HepG2 (cell line): Measurements from ENCODE around the gene NEK9. TPM values are rescaled to one million over a fixed set of nuclear protein-coding genes. Genes with fewer than 3 reads are reported as not detected.
A peak's percentile ranks its signal among the peaks of the same experiment; 100 is the strongest.

ENCODE experiments used
- CBX2 ChIP-seq, 2 experiments: fragments of 200-600 bp in 1 of 2; sonication (generic); formaldehyde crosslinking in 1 of 2; IDR thresholded peaks; 2 replicates each; pipeline versions ENCODE4 v1.7.0 to v1.8.1; 2018 to 2022; ENCODE audit warnings: low read depth in 2 of 2, low read length in 1 of 2, mild to moderate bottlenecking in 1 of 2, missing genetic modification reagents in 1 of 2
- CENPT ChIP-seq: sonication (generic); formaldehyde crosslinking; IDR thresholded peaks from 2 replicates; pipeline ENCODE4 v1.8.0; 2022; ENCODE audit warnings: low read depth, mild to moderate bottlenecking, moderate library complexity, missing genetic modification reagents
- CREB1 ChIP-seq, 2 experiments: fragments of 450-650 bp in 1 of 2; IDR thresholded peaks; 2 replicates each; pipeline ENCODE4 v1.6.1; 2016 to 2017; ENCODE audit warnings: control low read depth in 1 of 2, mild to moderate bottlenecking in 1 of 2, missing compliant biosample characterization in 1 of 2, missing genetic modification characterization in 1 of 2
- CREB3 ChIP-seq: sonication (generic); formaldehyde crosslinking; IDR thresholded peaks from 2 replicates; pipeline ENCODE4 v1.5.0; 2020; ENCODE audit warnings: missing genetic modification reagents
- CTCF ChIP-seq: sonication (generic); formaldehyde crosslinking; IDR thresholded peaks from 2 replicates; pipeline ENCODE4 v1.5.0; 2020; ENCODE audit warnings: mild to moderate bottlenecking, missing genetic modification reagents, moderate library complexity
- HHEX ChIP-seq: IDR thresholded peaks from 2 replicates; pipeline ENCODE4 v1.6.1; 2016; ENCODE audit warnings: control low read depth
- MEIS2 ChIP-seq: sonication (generic); formaldehyde crosslinking; IDR thresholded peaks from 2 replicates; pipeline ENCODE4 v1.9.0; 2021; ENCODE audit warnings: mild to moderate bottlenecking, missing genetic modification reagents
- PAWR ChIP-seq: sonication (generic); formaldehyde crosslinking; IDR thresholded peaks from 2 replicates; pipeline ENCODE4 v1.4.0; 2020; ENCODE audit warnings: missing genetic modification reagents, mild to moderate bottlenecking, borderline replicate concordance
- PHB2 ChIP-seq: fragments of 450-650 bp; IDR thresholded peaks from 2 replicates; pipeline ENCODE4 v1.6.1; 2018; ENCODE audit not compliant: partially characterized antibody
- POLR2AphosphoS5 ChIP-seq: IDR thresholded peaks from 2 replicates; pipeline ENCODE4 v1.6.1; 2012; ENCODE audit warnings: low read depth, low read length
- RAD21 ChIP-seq: fragments of 450-650 bp; formaldehyde crosslinking; IDR thresholded peaks from 2 replicates; pipeline ENCODE4 v1.5.0; 2020; ENCODE audit warnings: mild to moderate bottlenecking
- SRSF1 ChIP-seq: fragments of 200-400 bp; formaldehyde crosslinking; optimal IDR thresholded peaks from 2 replicates; pipeline ENCODE3; 2017; ENCODE audit warnings: mild to moderate bottlenecking, low read depth, low read length, moderate library complexity
- STAG1 ChIP-seq: sonication (generic); formaldehyde crosslinking; IDR thresholded peaks from 2 replicates; pipeline ENCODE4 v1.4.0; 2020; ENCODE audit warnings: missing genetic modification reagents
- TBX2 ChIP-seq: sonication (generic); formaldehyde crosslinking; IDR thresholded peaks from 2 replicates; pipeline ENCODE4 v1.5.0; 2020; ENCODE audit warnings: missing genetic modification reagents, mild to moderate bottlenecking, borderline replicate concordance
- TSC22D2 ChIP-seq: sonication (generic); formaldehyde crosslinking; IDR thresholded peaks from 2 replicates; pipeline ENCODE4 v1.5.1; 2020; ENCODE audit warnings: missing genetic modification reagents, mild to moderate bottlenecking, borderline replicate concordance
- ZGPAT ChIP-seq: IDR thresholded peaks from 2 replicates; pipeline ENCODE4 v1.6.1; 2016; ENCODE audit warnings: mild to moderate bottlenecking
- ZNF329 ChIP-seq: sonication (generic); formaldehyde crosslinking; IDR thresholded peaks from 2 replicates; pipeline ENCODE4 v1.9.0; 2021; ENCODE audit warnings: low read depth, mild to moderate bottlenecking, missing genetic modification reagents
- ZNF709 ChIP-seq: sonication (generic); formaldehyde crosslinking; IDR thresholded peaks from 2 replicates; pipeline ENCODE4 v1.5.0; 2020; ENCODE audit warnings: mild to moderate bottlenecking, missing genetic modification reagents
- ZNF710 ChIP-seq: sonication (generic); formaldehyde crosslinking; IDR thresholded peaks from 2 replicates; pipeline ENCODE4 v1.5.0; 2020; ENCODE audit warnings: mild to moderate bottlenecking, missing genetic modification reagents, borderline replicate concordance
- ZNF780A ChIP-seq: sonication (generic); formaldehyde crosslinking; IDR thresholded peaks from 2 replicates; pipeline ENCODE4 v1.8.0; 2022; ENCODE audit warnings: mild to moderate bottlenecking, missing genetic modification reagents, moderate library complexity
- ZUFSP ChIP-seq: sonication (generic); formaldehyde crosslinking; IDR thresholded peaks from 2 replicates; pipeline ENCODE4 v1.9.0; 2021; ENCODE audit warnings: missing genetic modification reagents, mild to moderate bottlenecking, borderline replicate concordance
- ZZZ3 ChIP-seq: sonication (generic); formaldehyde crosslinking; IDR thresholded peaks from 2 replicates; pipeline ENCODE4 v1.4.0; 2020; ENCODE audit warnings: missing genetic modification reagents, mild to moderate bottlenecking, borderline replicate concordance
- polyA plus RNA-seq, 8 experiments: library from polyadenylated mRNA; depleted of rRNA in 3 of 8; stranded (reverse) in 7 of 8; unstranded in 1 of 8; fragments of >200 nt; fragmentation: Illumina TruSeq in 4 of 8; extraction: Trizol in 4 of 8; gene quantifications; 2 replicates each; pipeline versions ENCODE4 v1.2.1 to v1.2.3, GENCODE V29; 2011 to 2016; ENCODE audit warnings: low read depth in 4 of 8, missing spikeins in 1 of 8, mixed read lengths in 1 of 8; ENCODE audit not compliant: insufficient read depth in 1 of 8
- total RNA-seq, 5 experiments: library from RNA; depleted of rRNA; stranded (reverse); fragments of >200 nt; fragmentation: Illumina TruSeq; extraction: Trizol; gene quantifications; 2 replicates each; pipeline ENCODE4 v1.2.3, GENCODE V29; 2016; ENCODE audit warnings: low read depth in 1 of 5

The NEK9 gene
- total and polyA plus RNA-seq, 2 of the 13 experiments (the other 11 are each of a cell fraction or from before 2014, with no cell fraction given) = 16.5 to 27.3 TPM

GRCh38 chr14:75132382-75133086, 5.7 kb upstream of the NEK9 start (continued):
- TF ChIP-seq ZGPAT (CRISPR knock-in tag) (no peak), ZUFSP (CRISPR knock-in tag) (no peak), CENPT (no peak), ZNF710 (CRISPR knock-in tag) (no peak), CREB3 (no peak), ZNF329 (CRISPR knock-in tag) (no peak), PAWR (CRISPR knock-in tag) (no peak), TBX2 (CRISPR knock-in tag) (no peak), CBX2 (IDR thresholded peaks at IDR 0.05; ENCODE audit: low read depth, low read length) (no peak), CBX2 (CRISPR knock-in tag; IDR thresholded peaks at IDR 0.05; ENCODE audit: low read depth) (no peak), CREB1 (IDR thresholded peaks at IDR 0.05) (no peak), CREB1 (CRISPR knock-in tag; IDR thresholded peaks at IDR 0.05) (0 out of 2 replicates have a peak, but pooled peaks have one; percentile 17), HHEX (no peak), ZNF780A (CRISPR knock-in tag) (no peak), SRSF1 (no peak), CTCF (peak; percentile 83), ZZZ3 (CRISPR knock-in tag) (no peak), TSC22D2 (no peak), ZNF709 (no peak), PHB2 (no peak), RAD21 (peak; percentile 62; the same call in 1 of the 2 replicates), MEIS2 (no peak), STAG1 (CRISPR knock-in tag) (peak; percentile 94), POLR2AphosphoS5 (0 out of 2 replicates have a peak, but pooled peaks have one; percentile 24)
